HS-5 (cell line): ENCODE data around the gene PRPF38A.

Experiments
- DNase-seq: peaks from one replicate; pipeline ENCODE4 v3.0.0-alpha.2; 2012; ENCODE audit warnings: low read depth

The PRPF38A gene

DNA sequence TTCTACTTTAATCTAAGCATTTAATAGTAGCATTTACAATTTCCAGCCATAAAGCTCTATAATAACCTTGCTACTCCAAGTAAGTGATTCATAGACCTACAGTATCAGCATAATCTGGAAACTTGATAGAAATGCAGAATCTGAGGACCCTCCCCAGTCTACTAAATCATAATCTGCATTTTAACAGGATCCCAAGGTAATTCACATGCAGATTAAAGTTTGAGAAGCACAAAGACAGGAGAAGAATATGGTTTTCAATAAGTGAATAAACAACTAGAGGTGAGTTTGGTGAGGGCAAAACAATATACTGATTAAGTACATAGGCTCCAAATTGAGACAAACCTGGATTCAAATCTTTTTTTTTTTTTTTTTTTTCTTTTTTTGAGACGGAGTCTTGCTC, 57.4 kb downstream of the PRPF38A start:
- no peak for DNase-seq

DNA sequence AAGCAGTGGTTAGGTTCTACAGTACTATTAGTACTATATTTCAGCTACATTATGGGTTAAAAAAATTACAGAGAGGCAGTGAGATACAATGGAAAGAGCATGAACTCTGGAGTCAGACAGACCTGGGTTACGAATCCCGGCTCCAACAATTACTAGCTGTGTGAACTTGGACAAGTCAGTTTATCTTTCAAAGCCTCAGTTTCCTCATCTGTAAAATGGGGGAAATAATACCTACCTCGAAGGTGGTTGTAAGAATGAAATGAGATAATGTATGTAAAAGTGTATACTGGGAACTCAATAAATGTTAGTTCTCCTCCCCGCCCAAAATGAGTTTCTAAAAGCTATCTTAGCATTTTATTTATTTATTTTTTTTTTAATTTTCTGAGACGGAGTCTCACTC, 59.5 kb downstream of the PRPF38A start:
- no peak for DNase-seq

DNA sequence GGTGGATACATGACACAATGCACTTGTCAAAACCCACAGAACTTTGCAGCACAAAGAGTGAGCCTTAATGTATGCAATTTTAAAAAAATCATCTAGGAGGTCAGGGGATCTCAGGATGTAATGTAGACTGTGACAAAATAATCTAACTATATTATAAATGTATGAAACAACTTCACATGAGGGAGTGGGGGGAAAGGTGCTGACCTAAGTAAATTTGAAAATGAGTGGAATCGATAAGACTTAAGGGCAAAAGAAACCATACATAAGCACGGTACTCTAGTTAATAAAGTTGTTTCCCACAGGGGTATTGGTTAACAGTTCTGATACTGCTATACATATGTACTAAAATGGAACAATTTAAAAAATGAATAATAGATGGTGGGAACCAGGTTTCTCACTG, 64.7 kb downstream of the PRPF38A start:
- DNase-seq: no peak
